ENCODE measurements around the gene CCDC154.

DNA sequence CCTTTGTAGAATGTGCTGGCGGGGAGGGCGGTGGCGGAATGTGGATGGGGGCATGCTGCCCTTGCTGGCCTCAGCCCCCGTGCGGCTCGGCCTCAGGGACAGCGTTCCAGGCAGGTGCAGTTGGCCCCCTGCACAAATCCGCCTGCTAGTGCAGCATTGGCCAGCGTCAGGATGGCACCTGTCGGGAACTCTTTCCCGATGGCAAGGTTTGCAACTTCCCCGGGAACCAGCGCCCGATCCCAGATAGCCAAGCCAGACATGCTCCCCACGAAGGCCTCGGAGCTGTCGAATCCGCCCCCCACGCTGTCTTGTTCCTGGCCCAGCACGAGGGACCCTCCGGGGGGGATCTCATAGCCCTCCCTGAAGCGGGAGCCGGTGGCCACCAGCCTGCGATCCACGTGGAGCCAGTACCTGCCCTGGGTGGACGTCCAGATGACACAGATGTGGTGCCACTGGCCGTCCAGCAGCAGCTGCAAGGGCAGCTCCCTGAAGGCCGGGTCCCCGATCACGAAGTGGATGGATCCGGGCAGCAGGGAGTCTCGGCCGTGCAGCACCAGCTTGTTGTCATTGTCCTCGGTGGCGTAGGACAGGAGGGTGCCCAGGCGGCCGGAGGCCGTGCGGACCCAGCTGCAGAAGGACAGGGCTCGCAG is 41.6 kb upstream of the CCDC154 start:
- TF ChIP-seq, protein P1, sequence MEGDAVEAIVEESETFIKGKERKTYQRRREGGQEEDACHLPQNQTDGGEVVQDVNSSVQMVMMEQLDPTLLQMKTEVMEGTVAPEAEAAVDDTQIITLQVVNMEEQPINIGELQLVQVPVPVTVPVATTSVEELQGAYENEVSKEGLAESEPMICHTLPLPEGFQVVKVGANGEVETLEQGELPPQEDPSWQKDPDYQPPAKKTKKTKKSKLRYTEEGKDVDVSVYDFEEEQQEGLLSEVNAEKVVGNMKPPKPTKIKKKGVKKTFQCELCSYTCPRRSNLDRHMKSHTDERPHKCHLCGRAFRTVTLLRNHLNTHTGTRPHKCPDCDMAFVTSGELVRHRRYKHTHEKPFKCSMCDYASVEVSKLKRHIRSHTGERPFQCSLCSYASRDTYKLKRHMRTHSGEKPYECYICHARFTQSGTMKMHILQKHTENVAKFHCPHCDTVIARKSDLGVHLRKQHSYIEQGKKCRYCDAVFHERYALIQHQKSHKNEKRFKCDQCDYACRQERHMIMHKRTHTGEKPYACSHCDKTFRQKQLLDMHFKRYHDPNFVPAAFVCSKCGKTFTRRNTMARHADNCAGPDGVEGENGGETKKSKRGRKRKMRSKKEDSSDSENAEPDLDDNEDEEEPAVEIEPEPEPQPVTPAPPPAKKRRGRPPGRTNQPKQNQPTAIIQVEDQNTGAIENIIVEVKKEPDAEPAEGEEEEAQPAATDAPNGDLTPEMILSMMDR (conservative IDR thresholded peaks at IDR 0.05; ENCODE audit: low read length) = no peak
- TF ChIP-seq EZH2phosphoT487 (IDR thresholded peaks at IDR 0.05; ENCODE audit: borderline replicate concordance) = no peak

Data from Loucy (cell line).